ENCODE data around the gene C14orf180. TPM values are rescaled to one million over a fixed set of nuclear protein-coding genes. Genes with fewer than 3 reads are reported as not detected.

The C14orf180 gene
- total RNA-seq, 1 experiment from 2014 or later, result not detected

- Histone ChIP-seq H3K56ac (ENCODE audit: insufficient read length, low read depth, low read length) (no peak overlapping the region), H3K9ac (ENCODE audit: extremely low read depth, insufficient read length, low read length) (no peak overlapping the region), H2BK120ac (ENCODE audit: low read depth, low read length, poor library complexity, severe bottlenecking) (no peak overlapping the region), H3K4me2 (ENCODE audit: insufficient read depth, insufficient read length, low read length) (no peak overlapping the region), H4K91ac (ENCODE audit: insufficient read length, low read depth, low read length) (no peak overlapping the region), H3K23ac (ENCODE audit: insufficient read length, low read depth, low read length) (no peak overlapping the region), H3K18ac (ENCODE audit: insufficient read length, low read depth, low read length) (no peak overlapping the region), H2BK5ac (ENCODE audit: insufficient read length, low read length) (no peak overlapping the region), H3T11ph (ENCODE audit: low read length) (no peak overlapping the region), H3K9me3 (ENCODE audit: control insufficient read depth, low read depth, low read length) (no peaks in the 10 kb centered on the region), H3K79me2 (ENCODE audit: insufficient read depth, low read length) (no peaks in the 10 kb centered on the region), H3K79me1 (ENCODE audit: insufficient read depth, low read depth, low read length, poor library complexity, severe bottlenecking) (no peaks in the 10 kb centered on the region), H3K4ac (ENCODE audit: low read depth, low read length) (no peak overlapping the region), H3K27me3 (ENCODE audit: insufficient read depth, low read length) (no peaks in the 10 kb centered on the region), H2BK12ac (ENCODE audit: insufficient read length, low read depth, low read length) (no peak overlapping the region), H2AFZ (ENCODE audit: low read length) (no peak overlapping the region), H4K20me1 (ENCODE audit: control insufficient read depth, insufficient read depth, insufficient read length) (no peaks in the 10 kb centered on the region), H2AK5ac (ENCODE audit: insufficient read length, low read length) (no peak overlapping the region), H4K8ac (replicated peaks; ENCODE audit: insufficient read length, low read depth, low read length) (no peak overlapping the region), H3K23me2 (ENCODE audit: insufficient read length, low read depth, low read length, poor library complexity, severe bottlenecking) (no peaks in the 10 kb centered on the region), H4K5ac (ENCODE audit: insufficient read length, low read depth, low read length) (no peak overlapping the region), H3K14ac (ENCODE audit: insufficient read depth, low read length) (no peak overlapping the region), H3K27ac (ENCODE audit: insufficient read length, low read depth, low read length) (no peak overlapping the region), H3K4me1 (ENCODE audit: insufficient read depth, low read length) (no peaks in the 10 kb centered on the region), H2BK20ac (ENCODE audit: low read depth, low read length, poor library complexity, severe bottlenecking) (no peak overlapping the region), H2BK15ac (ENCODE audit: low read depth, low read length) (no peak overlapping the region)
- DNase-seq, result no peak
- no peak overlapping the region for H3K4me3 Mint-ChIP-seq
- TF ChIP-seq, protein P1, sequence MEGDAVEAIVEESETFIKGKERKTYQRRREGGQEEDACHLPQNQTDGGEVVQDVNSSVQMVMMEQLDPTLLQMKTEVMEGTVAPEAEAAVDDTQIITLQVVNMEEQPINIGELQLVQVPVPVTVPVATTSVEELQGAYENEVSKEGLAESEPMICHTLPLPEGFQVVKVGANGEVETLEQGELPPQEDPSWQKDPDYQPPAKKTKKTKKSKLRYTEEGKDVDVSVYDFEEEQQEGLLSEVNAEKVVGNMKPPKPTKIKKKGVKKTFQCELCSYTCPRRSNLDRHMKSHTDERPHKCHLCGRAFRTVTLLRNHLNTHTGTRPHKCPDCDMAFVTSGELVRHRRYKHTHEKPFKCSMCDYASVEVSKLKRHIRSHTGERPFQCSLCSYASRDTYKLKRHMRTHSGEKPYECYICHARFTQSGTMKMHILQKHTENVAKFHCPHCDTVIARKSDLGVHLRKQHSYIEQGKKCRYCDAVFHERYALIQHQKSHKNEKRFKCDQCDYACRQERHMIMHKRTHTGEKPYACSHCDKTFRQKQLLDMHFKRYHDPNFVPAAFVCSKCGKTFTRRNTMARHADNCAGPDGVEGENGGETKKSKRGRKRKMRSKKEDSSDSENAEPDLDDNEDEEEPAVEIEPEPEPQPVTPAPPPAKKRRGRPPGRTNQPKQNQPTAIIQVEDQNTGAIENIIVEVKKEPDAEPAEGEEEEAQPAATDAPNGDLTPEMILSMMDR (conservative IDR thresholded peaks at IDR 0.05), result no peak
- no CpG with 5 or more reads among the region's 24 CpGs for WGBS (ENCODE audit: extremely low coverage, insufficient read length, low lambda C conversion rate)
- peaks cover 10% of the 10 kb centered on the region in 2 experiments; a peak in 3 of 4 replicates for H3K4me1 Mint-ChIP-seq
- H3K36me3 Mint-ChIP-seq (ENCODE audit: insufficient read depth in 1 of 3, low read depth in 3 of 3), result peaks cover 0 to 4% (median 0%) of the 10 kb centered on the region in 3 experiments; a peak in 1 of 7 replicates
- peaks cover 0 to 6% of the 10 kb centered on the region in 2 experiments; a peak in 1 of 5 replicates for H3K9me3 Mint-ChIP-seq
- peaks cover 3% of the 10 kb centered on the region for H3K27me3 Mint-ChIP-seq (ENCODE audit: low read depth)
- peak overlapping the region in 1 of 3 experiments; percentile 89; a peak in 1 of 7 replicates for H3K27ac Mint-ChIP-seq
Measured at GRCh38 chr14:104550861-104551728, 28.5 kb upstream of the C14orf180 start.

Data from H9 (cell line).